ENCODE measurements around the gene TAP1.

The TAP1 gene

GRCh38 chr6:32860674-32861073 lies 7.2 kb upstream of the TAP1 start:
- DNase-seq = no peak

GRCh38 chr6:32858194-32858593 lies 4.7 kb upstream of the TAP1 start:
- no peak for DNase-seq

- DNase-seq = no peak
Observed at GRCh38 chr6:32857156-32857891, 3.8 kb upstream of the TAP1 start.

GRCh38 chr6:32855467-32856174 lies 2.1 kb upstream of the TAP1 start:
- DNase-seq = no peak

- DNase-seq = no peak
Observed at GRCh38 chr6:32854376-32855178, 1.1 kb upstream of the TAP1 start.

- DNase-seq = no peak
Observed at GRCh38 chr6:32852844-32853540, 512 bp downstream of the TAP1 start.

- DNase-seq = no peak
Observed at GRCh38 chr6:32852018-32852843, 1.3 kb downstream of the TAP1 start.

- DNase-seq = no peak
Observed at GRCh38 chr6:32851025-32851424, 2.5 kb downstream of the TAP1 start.

GRCh38 chr6:32849126-32849525 lies 4.4 kb downstream of the TAP1 start:
- DNase-seq = no peak

GRCh38 chr6:32847795-32848194 lies 5.7 kb downstream of the TAP1 start:
- DNase-seq = no peak

GRCh38 chr6:32847004-32847403 lies 6.5 kb downstream of the TAP1 start:
- no peak for DNase-seq

GRCh38 chr6:32845384-32845884 lies 8.1 kb downstream of the TAP1 start:
- no peak for DNase-seq

GRCh38 chr6:32844839-32845383 lies 8.6 kb downstream of the TAP1 start:
- DNase-seq = no peak

GRCh38 chr6:32843979-32844838 lies 9.3 kb downstream of the TAP1 start, which contains the start of gene PSMB8:
PSMB8 (minus strand) TSS chr6:32844047; CDS start chr6:32843996, 51 bp downstream.
- peak; percentile 77 for DNase-seq

GRCh38 chr6:32843331-32843978 lies 10.0 kb downstream of the TAP1 start:
- DNase-seq = no peak

- no peak for DNase-seq
Observed at GRCh38 chr6:32842690-32843089, 10.8 kb downstream of the TAP1 start.

- no peak for DNase-seq
Observed at GRCh38 chr6:32842021-32842650, 11.4 kb downstream of the TAP1 start.

GRCh38 chr6:32840604-32841246 lies 12.8 kb downstream of the TAP1 start:
- DNase-seq = no peak

- no peak for DNase-seq
Observed at GRCh38 chr6:32839356-32839755, 14.1 kb downstream of the TAP1 start.

Data from NCI-H1092 (cell line).